SU-DHL-6 (cell line): ENCODE data around the gene EHHADH.

Experiments
- H2AFZ ChIP-seq: fragments of 200-600 bp; sonication (generic); 2 replicates; pipeline ENCODE4 v1.6.1; 2014; ENCODE audit warnings: low read depth, mild to moderate bottlenecking, moderate library complexity, mixed read lengths, antibody characterized with exemption, low read length; ENCODE audit not compliant: severe bottlenecking
- H3F3A ChIP-seq: fragments of 200-600 bp; shearing (Covaris generic); 2 replicates; pipeline ENCODE4 v1.6.0; 2016; ENCODE audit warnings: antibody characterized with exemption, mild to moderate bottlenecking; ENCODE audit not compliant: insufficient read depth
- H3K27ac ChIP-seq: fragments of 200-600 bp; sonication (generic); 2 replicates; pipeline ENCODE4 v1.5.1; 2016; ENCODE audit warnings: low read depth, mild to moderate bottlenecking, low read length, moderate library complexity, mixed read lengths
- H3K27me3 ChIP-seq: fragments of 200-600 bp; sonication (generic), shearing (Covaris generic); 2 replicates; pipeline ENCODE4 v1.6.0; 2014; ENCODE audit warnings: mild to moderate bottlenecking, low read length
- H3K36me3 ChIP-seq: fragments of 200-600 bp; sonication (generic); 2 replicates; pipeline ENCODE4 v1.6.1; 2014; ENCODE audit warnings: mild to moderate bottlenecking, low read length, mixed read lengths
- H3K4me2 ChIP-seq: fragments of 300-600, 200-600 bp; shearing (Covaris generic), sonication (generic); 2 replicates; pipeline ENCODE4 v1.6.0; 2014; ENCODE audit warnings: low read length, low read depth, mild to moderate bottlenecking; ENCODE audit not compliant: poor library complexity, severe bottlenecking
- H3K4me3 ChIP-seq: fragments of 200-600 bp; sonication (generic); 2 replicates; pipeline ENCODE4 v1.5.1; 2014; ENCODE audit warnings: antibody characterized with exemption, low read length, mild to moderate bottlenecking, mixed read lengths; ENCODE audit not compliant: insufficient read depth, poor library complexity, severe bottlenecking
- H3K79me2 ChIP-seq: fragments of 200-600 bp; sonication (generic); 2 replicates; pipeline ENCODE4 v1.6.1; 2014; ENCODE audit warnings: mild to moderate bottlenecking, low read length, moderate library complexity; ENCODE audit not compliant: insufficient read depth
- H3K9ac ChIP-seq: fragments of 200-600 bp; sonication (generic); 2 replicates; pipeline ENCODE4 v1.7.0; 2014; ENCODE audit warnings: mild to moderate bottlenecking, low read length
- H3K9me2 ChIP-seq: fragments of 200-600 bp; sonication (generic); replicated peaks from 2 replicates; pipeline ENCODE4 v1.6.1; 2014; ENCODE audit warnings: low read length; ENCODE audit not compliant: insufficient read depth
- H3K9me3 ChIP-seq: fragments of 200-600 bp; sonication (generic); 2 replicates; pipeline ENCODE4 v1.6.1; 2014; ENCODE audit warnings: low read length, mixed read lengths; ENCODE audit not compliant: insufficient read depth
- H4K20me1 ChIP-seq: fragments of 200-600 bp; sonication (generic); 2 replicates; pipeline ENCODE4 v1.6.1; 2014; ENCODE audit warnings: low read depth, mild to moderate bottlenecking, antibody characterized with exemption, low read length, moderate library complexity, mixed read lengths
- CTCF ChIP-seq: fragments of 200-600 bp; sonication (generic); IDR thresholded peaks from one replicate; pipeline ENCODE4 v1.5.1; 2017; ENCODE audit warnings: antibody characterized with exemption, mild to moderate bottlenecking, low read length, moderate library complexity; ENCODE audit not compliant: insufficient read depth, poor library complexity, severe bottlenecking
- EZH2phosphoT487 ChIP-seq: fragments of 200-600 bp; sonication (generic), shearing (Covaris generic); conservative IDR thresholded peaks from 2 replicates; pipeline ENCODE4 v1.6.1; 2018; ENCODE audit warnings: mild to moderate bottlenecking, antibody characterized with exemption, low read length, moderate library complexity, mixed read lengths

Gene EHHADH

GRCh38 chr3:185280572-185281365, 26.9 kb upstream of the EHHADH start:
- H3F3A ChIP-seq = no peaks in the 10 kb centered on the region
- peak overlapping the region; percentile 31 for H3K4me2 ChIP-seq
- H3K27me3 ChIP-seq = no peaks in the 10 kb centered on the region

DNA sequence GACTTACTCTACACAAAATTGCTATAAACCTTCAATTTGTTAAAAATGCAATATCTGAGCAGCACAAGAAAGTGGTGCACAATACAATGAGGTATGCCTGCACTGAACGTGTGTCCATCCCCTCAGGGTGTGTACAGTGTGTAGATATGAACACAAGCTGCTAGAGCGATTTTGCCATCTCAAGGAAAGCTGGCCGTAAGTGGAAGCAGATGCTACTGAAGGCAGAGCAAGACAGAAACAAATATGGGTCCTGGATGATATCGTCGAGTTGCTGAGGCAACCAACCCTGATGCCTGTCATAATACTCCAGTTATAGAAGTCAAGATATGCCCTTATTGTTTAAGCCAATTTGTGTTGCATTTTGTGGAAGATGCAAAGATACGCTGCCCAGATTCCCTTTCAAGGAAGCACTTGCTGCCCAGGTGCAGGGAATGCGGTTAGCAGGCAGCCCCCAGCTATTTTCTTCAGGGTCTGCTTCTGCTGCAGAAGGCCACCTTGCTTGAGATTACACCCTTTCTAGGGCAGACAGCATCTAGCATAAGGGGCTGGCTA, 25.8 kb upstream of the EHHADH start:
- H3K9me2 ChIP-seq = no peaks in the 10 kb centered on the region
- H3F3A ChIP-seq = no peaks in the 10 kb centered on the region
- no peak overlapping the region for H3K4me3 ChIP-seq
- H3K9ac ChIP-seq = no peak overlapping the region
- TF ChIP-seq CTCF (no peak), EZH2phosphoT487 (no peak)
- no peak overlapping the region for H3K4me2 ChIP-seq
- H3K27ac ChIP-seq = no peak overlapping the region
- no peaks in the 10 kb centered on the region for H3K9me3 ChIP-seq
- no peaks in the 10 kb centered on the region for H3K27me3 ChIP-seq
- no peaks in the 10 kb centered on the region for H3K36me3 ChIP-seq
- peaks cover 7% of the 10 kb centered on the region; the same call in 1 of the 2 replicates for H3K79me2 ChIP-seq
- no peaks in the 10 kb centered on the region for H4K20me1 ChIP-seq
- no peak overlapping the region for H2AFZ ChIP-seq

More at GRCh38 chr3:185280572-185281365, 26.9 kb upstream of the EHHADH start:
- no peak overlapping the region for H3K9ac ChIP-seq
- H3K27ac ChIP-seq = no peak overlapping the region
- peak overlapping the region; percentile 57 for H2AFZ ChIP-seq
- H3K36me3 ChIP-seq = no peaks in the 10 kb centered on the region
- H3K9me3 ChIP-seq = no peaks in the 10 kb centered on the region
- H4K20me1 ChIP-seq = no peaks in the 10 kb centered on the region
- H3K9me2 ChIP-seq = no peaks in the 10 kb centered on the region
- TF ChIP-seq EZH2phosphoT487 (no peak), CTCF (peak; percentile 83)
- H3K79me2 ChIP-seq = peaks cover 7% of the 10 kb centered on the region; the same call in 1 of the 2 replicates
- H3K4me3 ChIP-seq = no peak overlapping the region

DNA sequence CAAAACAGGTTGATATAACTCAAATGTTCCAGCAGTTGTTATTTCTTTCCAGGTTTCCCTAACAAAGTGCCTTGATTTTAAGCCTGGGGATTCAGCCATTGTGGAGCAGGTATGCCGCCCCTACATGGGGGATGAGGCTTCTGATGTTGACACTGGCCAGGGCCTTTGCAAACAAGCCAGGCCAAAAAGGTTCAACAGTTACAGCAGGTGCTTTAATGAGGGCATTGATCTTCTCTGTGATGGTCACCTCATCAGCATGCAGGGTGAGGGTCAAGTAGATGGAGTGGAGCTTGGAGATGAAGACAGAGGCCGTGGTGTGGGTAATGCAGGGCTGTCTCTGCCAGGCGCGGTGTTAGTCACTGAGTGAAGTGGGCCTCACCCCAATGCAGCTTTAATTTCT, 22.6 kb upstream of the EHHADH start:
- Histone ChIP-seq H3K27ac (no peak overlapping the region), H3K36me3 (no peaks in the 10 kb centered on the region), H3K9me2 (no peaks in the 10 kb centered on the region), H3K27me3 (no peaks in the 10 kb centered on the region), H2AFZ (no peak overlapping the region), H3K4me3 (no peak overlapping the region), H3K9ac (no peak overlapping the region), H3K79me2 (no peaks in the 10 kb centered on the region), H4K20me1 (no peaks in the 10 kb centered on the region), H3F3A (no peaks in the 10 kb centered on the region), H3K4me2 (no peak overlapping the region), H3K9me3 (no peaks in the 10 kb centered on the region)
- TF ChIP-seq CTCF (no peak), EZH2phosphoT487 (no peak)
